Osteoblast (primary cell): ENCODE measurements around the gene LRRFIP1. TPM values are rescaled to one million over a fixed set of nuclear protein-coding genes. Genes with fewer than 3 reads are reported as not detected.

Experiments
- DNase-seq: peaks from one replicate; pipeline ENCODE4 v3.0.0; 2011; ENCODE audit warnings: low spot score, mixed read lengths; ENCODE audit not compliant: insufficient read length; ENCODE audit errors: missing footprints
- H2AFZ ChIP-seq: 2 replicates; pipeline ENCODE4 v1.6.0; 2011; ENCODE audit warnings: mild to moderate bottlenecking, low read length
- H3K27ac ChIP-seq: 2 replicates; pipeline ENCODE4 v1.5.1; 2011; ENCODE audit warnings: mild to moderate bottlenecking, low read depth, low read length, moderate library complexity
- H3K27me3 ChIP-seq: 2 replicates; pipeline ENCODE4 v1.6.0; 2012; ENCODE audit warnings: mild to moderate bottlenecking, control low read depth, inconsistent platforms, low read length, moderate library complexity; ENCODE audit not compliant: insufficient read depth
- H3K36me3 ChIP-seq: 2 replicates; pipeline ENCODE4 v1.5.1; 2011; ENCODE audit warnings: mild to moderate bottlenecking, low read length, control low read depth, moderate library complexity; ENCODE audit not compliant: insufficient read depth
- H3K4me1 ChIP-seq: 2 replicates; pipeline ENCODE4 v1.5.1; 2011; ENCODE audit warnings: mild to moderate bottlenecking, low read length, control low read depth, moderate library complexity; ENCODE audit not compliant: insufficient read depth
- H3K4me2 ChIP-seq: 2 replicates; pipeline ENCODE4 v1.6.0; 2011; ENCODE audit warnings: mild to moderate bottlenecking, low read length; ENCODE audit not compliant: insufficient read depth
- H3K4me3 ChIP-seq: fragments of 200-600 bp; sonication (generic); 3 replicates; pipeline ENCODE4 v1.5.1; 2012; ENCODE audit warnings: mild to moderate bottlenecking, low read length, inconsistent platforms; ENCODE audit not compliant: insufficient read depth
- H3K79me2 ChIP-seq: 2 replicates; pipeline ENCODE4 v1.6.0; 2012; ENCODE audit warnings: mild to moderate bottlenecking, low read length, control low read depth, inconsistent platforms; ENCODE audit not compliant: insufficient read depth
- H3K9me3 ChIP-seq: 2 replicates; pipeline ENCODE4 v1.5.1; 2011; ENCODE audit warnings: low read depth, low read length, control low read depth
- H4K20me1 ChIP-seq: 2 replicates; pipeline ENCODE4 v1.6.0; 2012; ENCODE audit warnings: mild to moderate bottlenecking, low read length, control low read depth; ENCODE audit not compliant: insufficient read depth
- total RNA-seq: library from RNA; depleted of rRNA; stranded (reverse); fragments of >200 nt; gene quantifications from 2 replicates; pipeline ENCODE4 v1.2.3, GENCODE V29; 2012
- TF ChIP-seq, protein P1 (sequence below): IDR thresholded peaks from 2 replicates; pipeline ENCODE4 v1.5.1; 2011; ENCODE audit warnings: mild to moderate bottlenecking, low read depth, low read length, moderate library complexity; ENCODE audit errors: extremely low read depth

The LRRFIP1 gene
- total RNA-seq, 1 donor, result 51.8 TPM

DNA sequence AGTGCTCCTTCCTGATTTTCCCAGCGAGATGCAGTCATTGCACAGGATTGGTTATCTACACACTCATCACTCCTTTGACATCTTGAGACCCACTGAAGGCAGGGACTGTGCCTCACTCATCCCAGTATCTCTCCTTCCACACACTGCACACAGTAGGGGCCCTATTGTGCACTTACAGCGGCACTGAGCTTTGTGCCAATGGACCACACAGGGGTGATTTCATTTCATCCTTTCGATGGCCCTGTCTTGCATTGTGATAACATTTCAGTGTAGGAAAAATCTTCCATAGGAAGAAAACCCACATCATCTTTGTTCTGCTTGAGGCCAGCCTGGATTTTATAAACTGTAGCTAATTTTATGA, 11.0 kb upstream of the LRRFIP1 start:
- no peaks in the 10 kb centered on the region for H4K20me1 ChIP-seq
- DNase-seq, result peak; percentile 26
- no peak overlapping the region for H3K4me3 ChIP-seq
- no peaks in the 10 kb centered on the region for H3K79me2 ChIP-seq
- TF ChIP-seq, protein P1, sequence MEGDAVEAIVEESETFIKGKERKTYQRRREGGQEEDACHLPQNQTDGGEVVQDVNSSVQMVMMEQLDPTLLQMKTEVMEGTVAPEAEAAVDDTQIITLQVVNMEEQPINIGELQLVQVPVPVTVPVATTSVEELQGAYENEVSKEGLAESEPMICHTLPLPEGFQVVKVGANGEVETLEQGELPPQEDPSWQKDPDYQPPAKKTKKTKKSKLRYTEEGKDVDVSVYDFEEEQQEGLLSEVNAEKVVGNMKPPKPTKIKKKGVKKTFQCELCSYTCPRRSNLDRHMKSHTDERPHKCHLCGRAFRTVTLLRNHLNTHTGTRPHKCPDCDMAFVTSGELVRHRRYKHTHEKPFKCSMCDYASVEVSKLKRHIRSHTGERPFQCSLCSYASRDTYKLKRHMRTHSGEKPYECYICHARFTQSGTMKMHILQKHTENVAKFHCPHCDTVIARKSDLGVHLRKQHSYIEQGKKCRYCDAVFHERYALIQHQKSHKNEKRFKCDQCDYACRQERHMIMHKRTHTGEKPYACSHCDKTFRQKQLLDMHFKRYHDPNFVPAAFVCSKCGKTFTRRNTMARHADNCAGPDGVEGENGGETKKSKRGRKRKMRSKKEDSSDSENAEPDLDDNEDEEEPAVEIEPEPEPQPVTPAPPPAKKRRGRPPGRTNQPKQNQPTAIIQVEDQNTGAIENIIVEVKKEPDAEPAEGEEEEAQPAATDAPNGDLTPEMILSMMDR, result no peak
- H3K9me3 ChIP-seq, result no peaks in the 10 kb centered on the region
- H3K4me2 ChIP-seq, result peak overlapping the region; percentile 26
- H3K4me1 ChIP-seq, result peaks cover 29% of the 10 kb centered on the region
- H2AFZ ChIP-seq, result no peak overlapping the region
- H3K27me3 ChIP-seq, result no peaks in the 10 kb centered on the region
- peak overlapping the region; percentile 64 for H3K27ac ChIP-seq
- H3K36me3 ChIP-seq, result no peaks in the 10 kb centered on the region

- Histone ChIP-seq H3K36me3 (no peaks in the 10 kb centered on the region), H3K9me3 (no peaks in the 10 kb centered on the region), H3K27me3 (no peaks in the 10 kb centered on the region), H3K4me2 (peak overlapping the region; percentile 26), H2AFZ (peak overlapping the region; percentile 4), H3K4me1 (peaks cover 29% of the 10 kb centered on the region), H3K4me3 (no peak overlapping the region), H3K79me2 (no peaks in the 10 kb centered on the region), H3K27ac (peak overlapping the region; percentile 64), H4K20me1 (no peaks in the 10 kb centered on the region)
- DNase-seq, result peak; percentile 85
- TF ChIP-seq, protein P1, result no peak
These were observed 10.4 kb upstream of the LRRFIP1 start for GRCh38 chr2:237616734-237617586.

GRCh38 chr2:237617587-237617982, 9.8 kb upstream of the LRRFIP1 start:
- Histone ChIP-seq H4K20me1 (no peaks in the 10 kb centered on the region), H3K36me3 (no peaks in the 10 kb centered on the region), H2AFZ (peak overlapping the region; percentile 4), H3K79me2 (no peaks in the 10 kb centered on the region), H3K4me3 (no peak overlapping the region), H3K4me1 (peaks cover 29% of the 10 kb centered on the region), H3K27me3 (no peaks in the 10 kb centered on the region), H3K27ac (peak overlapping the region; percentile 64), H3K9me3 (no peaks in the 10 kb centered on the region), H3K4me2 (no peak overlapping the region)
- no peak for DNase-seq
- TF ChIP-seq, protein P1, result no peak

GRCh38 chr2:237618449-237618848, 8.9 kb upstream of the LRRFIP1 start:
- no peaks in the 10 kb centered on the region for H3K79me2 ChIP-seq
- no peaks in the 10 kb centered on the region for H3K9me3 ChIP-seq
- peaks cover 29% of the 10 kb centered on the region for H3K4me1 ChIP-seq
- no peaks in the 10 kb centered on the region for H4K20me1 ChIP-seq
- TF ChIP-seq, protein P1, result no peak
- H3K36me3 ChIP-seq, result no peaks in the 10 kb centered on the region
- DNase-seq, result peak; percentile 88
- peak overlapping the region; percentile 45 for H3K27ac ChIP-seq
- H2AFZ ChIP-seq, result no peak overlapping the region
- no peaks in the 10 kb centered on the region for H3K27me3 ChIP-seq
- no peak overlapping the region for H3K4me3 ChIP-seq
- H3K4me2 ChIP-seq, result no peak overlapping the region
